GM12878 (cell line): Measurements from ENCODE around the gene ATP5ME. TPM values are rescaled to one million over a fixed set of nuclear protein-coding genes. Genes with fewer than 3 reads are reported as not detected.

ENCODE experiments used
- CBX5 ChIP-seq: sonication (generic); IDR thresholded peaks from 2 replicates; pipeline ENCODE4 v1.6.1; 2016; ENCODE audit warnings: low read depth, moderate library complexity, mild to moderate bottlenecking, inconsistent platforms
- CHD4 ChIP-seq: fragments of 200-600 bp; sonication (generic); IDR thresholded peaks from 2 replicates; pipeline ENCODE4 v1.6.1; 2016; ENCODE audit warnings: mild to moderate bottlenecking
- EGR1 ChIP-seq, 2 experiments: IDR thresholded peaks; 1 replicate in 1 of 2; 2 replicates in 1 of 2; pipeline ENCODE4 v1.6.1; 2011 to 2012; ENCODE audit warnings: low read depth in 2 of 2, low read length in 2 of 2, borderline replicate concordance in 1 of 2, mild to moderate bottlenecking in 1 of 2, moderate library complexity in 1 of 2
- GATAD2B ChIP-seq: fragments of 450-650 bp; conservative IDR thresholded peaks from 2 replicates; pipeline ENCODE4 v1.6.1; 2017; ENCODE audit warnings: low read depth, mild to moderate bottlenecking, moderate library complexity
- IRF4 ChIP-seq: IDR thresholded peaks from 2 replicates; pipeline ENCODE4 v1.6.1; 2011; ENCODE audit warnings: low read depth, low read length
- LARP7 ChIP-seq: fragments of 450-650 bp; IDR thresholded peaks from 2 replicates; pipeline ENCODE4 v1.6.1; 2017; ENCODE audit warnings: mild to moderate bottlenecking
- MTA3 ChIP-seq: IDR thresholded peaks from 2 replicates; pipeline ENCODE4 v1.6.1; 2012; ENCODE audit warnings: low read length, inconsistent platforms, borderline replicate concordance
- MYC ChIP-seq: IDR thresholded peaks from 2 replicates; pipeline ENCODE4 v1.6.1; 2011; ENCODE audit warnings: mild to moderate bottlenecking, low read length, moderate library complexity, inconsistent platforms; ENCODE audit not compliant: insufficient read depth, insufficient replicate concordance, insufficient read length, severe bottlenecking
- PAX8 ChIP-seq: fragments of 450-650 bp; IDR thresholded peaks from 2 replicates; pipeline ENCODE4 v1.6.1; 2017; ENCODE audit warnings: mild to moderate bottlenecking, moderate library complexity
- RELB ChIP-seq: fragments of 450-650 bp; IDR thresholded peaks from 2 replicates; pipeline ENCODE4 v1.6.1; 2017; ENCODE audit warnings: low read depth, mild to moderate bottlenecking, moderate library complexity
- SMARCA5 ChIP-seq: fragments of 450-650 bp; IDR thresholded peaks from 2 replicates; pipeline ENCODE4 v1.6.1; 2017; ENCODE audit warnings: mild to moderate bottlenecking
- TCF3 ChIP-seq: IDR thresholded peaks from 2 replicates; pipeline ENCODE4 v1.6.1; 2012; ENCODE audit warnings: low read depth, mild to moderate bottlenecking, low read length, borderline replicate concordance; ENCODE audit not compliant: insufficient read depth
- YY1 ChIP-seq: IDR thresholded peaks from 2 replicates; pipeline ENCODE4 v1.6.1; 2011; ENCODE audit warnings: low read depth, mild to moderate bottlenecking, low read length
- ZNF24 ChIP-seq: fragments of 450-650 bp; IDR thresholded peaks from 2 replicates; pipeline ENCODE4 v1.6.1; 2017; ENCODE audit warnings: antibody characterized with exemption, mild to moderate bottlenecking
- polyA plus RNA-seq, 11 experiments: library from polyadenylated mRNA; depleted of rRNA in 4 of 11; unstranded in 6 of 11; stranded (reverse) in 5 of 11; fragments of >200 nt; fragmentation: Nextera tagmentation in 4 of 11; fragmentation: Illumina TruSeq in 1 of 11; extraction: Ambion mirVana in 4 of 11; extraction: Trizol in 1 of 11; gene quantifications; 1 replicate in 1 of 11; 2 replicates in 10 of 11; pipeline versions ENCODE4 v1.2.1 to v1.2.3, GENCODE V29; 2011 to 2016; ENCODE audit warnings: inconsistent platforms in 2 of 11, missing spikeins in 2 of 11, low read depth in 1 of 11
- total RNA-seq, 4 experiments: library from RNA; depleted of rRNA in 3 of 4; stranded (reverse); fragments of >200 nt in 3 of 4; fragmentation: Illumina TruSeq in 1 of 4; extraction: Trizol in 1 of 4; gene quantifications; 2 replicates each; pipeline versions ENCODE4 v1.2.1 to v1.2.3, GENCODE V29; 2013 to 2021
- TF ChIP-seq, protein P1 (sequence below): fragments of 450-650 bp; IDR thresholded peaks from 2 replicates; pipeline ENCODE4 v1.6.1; 2017; ENCODE audit warnings: borderline replicate concordance
- TF ChIP-seq, protein P2 (sequence below): IDR thresholded peaks from 2 replicates; pipeline ENCODE4 v1.6.1; 2011; ENCODE audit warnings: borderline replicate concordance, low read depth, mild to moderate bottlenecking, moderate library complexity, low read length; ENCODE audit not compliant: insufficient read depth, poor library complexity, severe bottlenecking
- TF ChIP-seq, protein P3 (sequence below): fragments of 450-650 bp; IDR thresholded peaks from 2 replicates; pipeline ENCODE4 v1.6.1; 2017; ENCODE audit warnings: antibody characterized with exemption, mild to moderate bottlenecking, moderate library complexity

ATP5ME gene
- total and polyA plus RNA-seq, 10 of the 15 experiments (the other 5 are each of a cell fraction or from before 2014, with no cell fraction given) = 279 to 2,374 (median 509) TPM

DNA sequence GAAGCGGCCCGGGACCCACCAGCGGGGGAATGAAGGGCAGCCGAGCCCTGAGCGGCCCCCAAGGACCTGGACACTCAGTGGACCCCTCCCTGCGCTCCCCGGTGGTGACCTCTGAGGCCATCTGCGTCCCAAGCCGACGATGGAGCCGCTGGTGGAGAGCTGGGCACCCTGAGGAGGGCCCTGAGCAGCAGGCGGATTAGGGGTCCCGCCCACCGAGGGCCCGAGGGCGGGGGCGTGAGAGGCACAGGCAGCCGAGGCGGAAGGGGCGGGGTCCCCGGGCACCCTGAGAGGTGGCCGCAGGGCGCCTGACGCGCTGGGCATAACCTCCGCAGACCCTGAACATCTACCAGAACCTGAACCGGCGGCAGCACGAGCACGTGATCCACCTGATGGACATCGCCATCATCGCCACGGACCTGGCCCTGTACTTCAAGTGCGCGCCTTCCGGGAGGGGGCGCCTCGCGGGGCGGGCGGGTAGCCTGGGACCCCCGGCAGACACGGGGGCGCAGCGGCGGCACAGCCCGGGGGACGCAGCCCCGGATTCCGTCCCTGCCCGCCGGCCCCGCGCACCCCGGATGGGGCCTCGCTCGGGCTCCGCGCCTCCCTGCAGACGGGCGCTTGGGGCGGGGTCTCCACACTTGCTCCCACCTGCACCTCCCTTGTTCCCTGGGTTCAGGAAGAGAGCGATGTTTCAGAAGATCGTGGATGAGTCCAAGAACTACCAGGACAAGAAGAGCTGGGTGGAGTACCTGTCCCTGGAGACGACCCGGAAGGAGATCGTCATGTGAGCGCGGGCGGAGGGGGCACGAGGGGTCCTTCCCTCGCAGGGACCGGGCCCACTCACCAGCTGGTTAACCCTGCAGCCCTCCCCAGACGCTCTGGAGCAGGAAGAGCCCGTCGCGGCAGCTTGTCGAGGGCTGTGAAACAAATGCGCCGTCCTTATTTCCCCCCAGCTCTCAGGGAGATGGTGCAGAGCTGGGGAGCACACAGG is 10.3 kb downstream of the ATP5ME start (continued):
- TF ChIP-seq CHD4 (no peak), EGR1 (IDR thresholded peaks at IDR 0.05; ENCODE audit: borderline replicate concordance in 1 of 2, low read depth in 2 of 2, low read length in 2 of 2) (peak in 1 of 2 experiments; percentile 91; a peak in 2 of 3 replicates), SMARCA5 (no peak), GATAD2B (no peak; the same call in 1 of the 2 replicates), CBX5 (no peak), ZNF24 (no peak), PAX8 (no peak), LARP7 (0 out of 2 replicates have a peak, but pooled peaks have one; percentile 21), IRF4 (no peak), RELB (no peak), YY1 (0 out of 2 replicates have a peak, but pooled peaks have one; percentile 16), MYC (no peak), MTA3 (no peak), TCF3 (0 out of 2 replicates have a peak, but pooled peaks have one; percentile 35)
- TF ChIP-seq, protein P1, sequence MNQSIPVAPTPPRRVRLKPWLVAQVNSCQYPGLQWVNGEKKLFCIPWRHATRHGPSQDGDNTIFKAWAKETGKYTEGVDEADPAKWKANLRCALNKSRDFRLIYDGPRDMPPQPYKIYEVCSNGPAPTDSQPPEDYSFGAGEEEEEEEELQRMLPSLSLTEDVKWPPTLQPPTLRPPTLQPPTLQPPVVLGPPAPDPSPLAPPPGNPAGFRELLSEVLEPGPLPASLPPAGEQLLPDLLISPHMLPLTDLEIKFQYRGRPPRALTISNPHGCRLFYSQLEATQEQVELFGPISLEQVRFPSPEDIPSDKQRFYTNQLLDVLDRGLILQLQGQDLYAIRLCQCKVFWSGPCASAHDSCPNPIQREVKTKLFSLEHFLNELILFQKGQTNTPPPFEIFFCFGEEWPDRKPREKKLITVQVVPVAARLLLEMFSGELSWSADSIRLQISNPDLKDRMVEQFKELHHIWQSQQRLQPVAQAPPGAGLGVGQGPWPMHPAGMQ = no peak
- TF ChIP-seq, protein P2, sequence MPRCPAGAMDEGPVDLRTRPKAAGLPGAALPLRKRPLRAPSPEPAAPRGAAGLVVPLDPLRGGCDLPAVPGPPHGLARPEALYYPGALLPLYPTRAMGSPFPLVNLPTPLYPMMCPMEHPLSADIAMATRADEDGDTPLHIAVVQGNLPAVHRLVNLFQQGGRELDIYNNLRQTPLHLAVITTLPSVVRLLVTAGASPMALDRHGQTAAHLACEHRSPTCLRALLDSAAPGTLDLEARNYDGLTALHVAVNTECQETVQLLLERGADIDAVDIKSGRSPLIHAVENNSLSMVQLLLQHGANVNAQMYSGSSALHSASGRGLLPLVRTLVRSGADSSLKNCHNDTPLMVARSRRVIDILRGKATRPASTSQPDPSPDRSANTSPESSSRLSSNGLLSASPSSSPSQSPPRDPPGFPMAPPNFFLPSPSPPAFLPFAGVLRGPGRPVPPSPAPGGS = no peak
- TF ChIP-seq, protein P3, sequence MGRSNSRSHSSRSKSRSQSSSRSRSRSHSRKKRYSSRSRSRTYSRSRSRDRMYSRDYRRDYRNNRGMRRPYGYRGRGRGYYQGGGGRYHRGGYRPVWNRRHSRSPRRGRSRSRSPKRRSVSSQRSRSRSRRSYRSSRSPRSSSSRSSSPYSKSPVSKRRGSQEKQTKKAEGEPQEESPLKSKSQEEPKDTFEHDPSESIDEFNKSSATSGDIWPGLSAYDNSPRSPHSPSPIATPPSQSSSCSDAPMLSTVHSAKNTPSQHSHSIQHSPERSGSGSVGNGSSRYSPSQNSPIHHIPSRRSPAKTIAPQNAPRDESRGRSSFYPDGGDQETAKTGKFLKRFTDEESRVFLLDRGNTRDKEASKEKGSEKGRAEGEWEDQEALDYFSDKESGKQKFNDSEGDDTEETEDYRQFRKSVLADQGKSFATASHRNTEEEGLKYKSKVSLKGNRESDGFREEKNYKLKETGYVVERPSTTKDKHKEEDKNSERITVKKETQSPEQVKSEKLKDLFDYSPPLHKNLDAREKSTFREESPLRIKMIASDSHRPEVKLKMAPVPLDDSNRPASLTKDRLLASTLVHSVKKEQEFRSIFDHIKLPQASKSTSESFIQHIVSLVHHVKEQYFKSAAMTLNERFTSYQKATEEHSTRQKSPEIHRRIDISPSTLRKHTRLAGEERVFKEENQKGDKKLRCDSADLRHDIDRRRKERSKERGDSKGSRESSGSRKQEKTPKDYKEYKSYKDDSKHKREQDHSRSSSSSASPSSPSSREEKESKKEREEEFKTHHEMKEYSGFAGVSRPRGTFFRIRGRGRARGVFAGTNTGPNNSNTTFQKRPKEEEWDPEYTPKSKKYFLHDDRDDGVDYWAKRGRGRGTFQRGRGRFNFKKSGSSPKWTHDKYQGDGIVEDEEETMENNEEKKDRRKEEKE = no peak
